ENCODE measurements around the gene ZSWIM6.

Gene ZSWIM6

GRCh38 chr5:61496446-61496845 lies 164.4 kb downstream of the ZSWIM6 start:
- peak; percentile 14 to 60 for DNase-seq

DNA sequence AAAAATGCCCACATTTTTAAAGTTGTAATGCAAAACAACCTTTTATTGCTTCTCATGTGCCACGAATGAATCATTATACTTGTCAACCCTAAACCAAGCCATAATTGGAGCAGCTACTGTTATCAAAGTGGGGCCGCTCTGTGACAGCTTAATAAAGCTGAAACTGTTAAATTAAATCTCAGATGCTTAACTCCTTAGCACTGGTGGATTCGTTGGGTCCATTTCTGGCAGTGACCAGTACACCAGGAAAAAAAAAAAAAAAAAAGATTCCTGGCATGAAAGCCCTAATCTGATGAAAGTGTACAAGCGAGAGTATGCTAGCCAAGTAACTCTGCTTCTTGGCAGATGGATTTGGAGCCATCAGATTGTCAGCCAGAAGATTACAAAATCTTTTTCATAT lies 164.8 kb downstream of the ZSWIM6 start:
- no peak for DNase-seq

- no peak for DNase-seq
Observed at GRCh38 chr5:61498121-61498520, 166.1 kb downstream of the ZSWIM6 start.

GRCh38 chr5:61501971-61502370 lies 169.9 kb downstream of the ZSWIM6 start:
- no peak for DNase-seq

DNA sequence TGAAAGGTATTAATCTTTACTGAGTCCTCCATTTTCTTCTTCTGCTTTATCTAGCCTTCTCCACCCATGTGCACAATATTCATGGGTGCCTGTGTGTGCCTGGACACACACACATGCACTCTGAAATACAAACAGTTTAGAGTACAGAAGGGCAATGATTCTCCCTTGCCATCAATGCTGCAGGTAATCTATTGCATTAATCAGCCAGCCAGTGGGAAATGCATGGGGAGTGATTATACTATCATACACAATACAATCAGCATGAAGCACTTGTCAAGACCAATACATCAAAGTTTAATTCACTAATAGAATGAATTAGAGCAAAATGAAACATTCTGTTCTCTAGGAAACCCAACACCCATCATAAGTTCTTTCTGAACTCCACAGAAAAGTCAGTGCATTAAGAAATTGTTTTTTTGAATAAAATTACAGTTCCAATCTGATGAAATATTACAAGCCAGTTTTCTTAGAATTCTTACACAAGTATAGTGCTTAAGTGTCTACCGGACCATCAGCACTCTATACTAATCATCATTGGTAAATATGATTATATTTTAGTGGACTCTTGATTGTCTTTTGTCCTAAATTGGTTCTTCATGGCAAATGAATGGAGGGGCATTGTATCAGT lies 172.2 kb downstream of the ZSWIM6 start:
- no peak for DNase-seq

- no peak for DNase-seq
Observed at GRCh38 chr5:61505281-61505680, 173.2 kb downstream of the ZSWIM6 start.

DNA sequence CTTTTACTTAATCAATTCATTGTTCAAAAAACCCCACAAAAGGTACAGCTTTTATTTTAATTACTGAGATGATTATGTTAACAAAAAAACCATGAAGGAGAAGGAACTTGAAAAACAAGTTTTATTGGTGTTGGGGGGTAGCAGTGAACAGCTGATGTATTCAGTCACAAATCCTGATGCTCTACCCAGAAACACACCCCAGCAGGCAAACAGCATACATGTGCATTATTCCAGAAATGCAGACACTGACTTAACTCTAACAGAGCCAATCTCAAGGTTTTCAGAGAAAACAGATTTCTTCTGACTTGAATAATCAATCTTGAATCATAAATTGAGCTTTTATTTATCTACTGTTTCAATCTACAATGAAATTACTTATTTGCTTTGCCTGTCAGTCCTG lies 175.2 kb downstream of the ZSWIM6 start:
- no peak for DNase-seq

DNA sequence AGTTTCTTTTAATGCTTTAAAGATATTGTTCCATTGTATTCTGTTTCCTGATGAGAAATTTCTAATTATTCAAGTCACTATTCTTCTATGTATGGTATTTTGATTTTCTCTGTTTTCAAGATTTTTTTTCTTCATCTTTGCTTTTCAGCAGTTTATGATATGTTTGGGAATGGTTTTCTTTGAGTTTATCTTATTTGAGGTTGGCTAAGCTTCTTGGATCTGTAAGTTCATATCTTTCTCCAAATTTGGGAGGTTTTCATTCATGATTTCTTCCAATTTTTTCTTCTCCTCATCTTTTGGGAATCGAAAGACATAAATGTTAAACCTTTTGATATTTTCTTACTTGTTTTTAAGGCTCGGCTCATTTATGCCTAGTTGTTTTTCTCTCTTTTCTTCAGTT lies 184.9 kb downstream of the ZSWIM6 start:
- no peak for DNase-seq

DNA sequence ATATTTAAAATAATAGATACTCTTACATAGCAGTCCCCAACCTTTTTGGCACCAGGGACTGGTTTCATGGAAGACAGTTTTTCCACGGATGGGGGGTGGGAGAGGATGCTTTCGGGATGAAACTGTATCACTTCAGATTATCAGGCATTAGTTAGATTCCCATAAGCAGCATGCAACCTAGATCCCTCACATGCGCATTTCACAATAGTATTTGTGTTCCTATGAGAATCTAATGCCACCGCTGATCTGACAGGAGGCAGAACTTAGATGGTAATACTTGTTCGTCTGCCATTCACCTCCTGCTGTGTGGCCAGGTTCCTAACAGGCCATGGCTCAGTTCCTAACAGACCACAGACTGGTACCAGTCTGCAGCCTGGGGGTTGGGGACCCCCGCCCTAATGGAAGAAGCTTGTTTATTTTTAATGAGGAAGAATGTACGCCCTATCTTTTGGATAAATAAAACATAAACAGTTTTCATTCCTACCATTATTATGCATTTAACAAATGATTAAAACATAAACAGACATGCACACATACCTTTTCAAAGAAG lies 187.7 kb downstream of the ZSWIM6 start:
- no peak for DNase-seq

DNA sequence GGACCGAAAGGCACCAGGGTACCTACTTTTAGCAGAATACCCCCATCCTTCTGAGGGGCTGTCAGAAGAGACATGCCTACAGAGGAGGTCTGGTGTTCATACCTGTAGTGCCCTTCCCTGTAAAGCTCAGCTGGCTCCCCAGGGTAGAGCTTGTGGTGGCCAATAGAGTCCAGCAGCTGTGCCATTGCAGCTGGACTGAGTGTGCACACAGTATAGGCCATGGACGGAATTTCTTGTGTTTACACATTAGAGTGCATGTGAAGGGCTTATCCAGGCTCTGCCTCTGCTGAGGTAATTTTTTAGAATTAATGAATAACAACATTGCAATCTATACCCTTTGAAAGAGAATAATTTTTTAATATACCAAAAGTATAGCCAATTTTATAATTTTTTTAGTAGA lies 191.0 kb downstream of the ZSWIM6 start:
- no peak for DNase-seq

DNA sequence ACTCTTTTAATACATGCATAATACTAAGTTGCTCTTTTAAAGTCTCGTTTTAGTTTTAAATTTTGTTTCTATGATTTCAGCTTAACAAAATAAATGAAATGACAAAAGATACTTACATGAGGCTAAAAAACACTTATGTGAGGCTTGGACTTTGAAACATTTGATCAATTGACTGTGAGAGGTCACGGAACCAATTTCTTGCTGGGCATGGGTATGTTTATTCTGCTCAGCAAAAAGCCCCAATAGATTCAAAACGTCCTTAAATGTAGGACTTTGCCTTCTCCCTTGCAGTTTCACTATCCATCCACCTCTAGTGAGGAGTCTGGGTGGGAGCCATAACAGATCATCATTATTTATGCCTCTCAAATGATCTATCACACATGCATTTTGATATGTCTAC lies 191.9 kb downstream of the ZSWIM6 start:
- no peak for DNase-seq

- no peak for DNase-seq
Observed at GRCh38 chr5:61525512-61526206, 193.6 kb downstream of the ZSWIM6 start.

DNA sequence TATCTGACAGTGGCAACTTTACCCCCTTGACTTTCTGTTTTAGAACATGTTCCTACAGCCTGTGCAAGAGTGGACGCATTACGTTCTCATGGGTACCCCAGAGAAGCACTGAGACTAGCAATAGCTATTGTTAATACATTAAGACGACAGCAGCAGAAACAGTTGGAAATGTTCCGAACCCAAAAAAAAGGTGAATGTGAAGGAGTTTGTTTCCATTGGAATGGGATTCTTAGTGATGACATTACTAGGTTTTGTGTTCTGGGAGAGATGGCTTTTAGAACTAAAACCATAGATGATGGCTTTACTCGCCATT lies 194.1 kb downstream of the ZSWIM6 start:
- DNase-seq: no peak

DNA sequence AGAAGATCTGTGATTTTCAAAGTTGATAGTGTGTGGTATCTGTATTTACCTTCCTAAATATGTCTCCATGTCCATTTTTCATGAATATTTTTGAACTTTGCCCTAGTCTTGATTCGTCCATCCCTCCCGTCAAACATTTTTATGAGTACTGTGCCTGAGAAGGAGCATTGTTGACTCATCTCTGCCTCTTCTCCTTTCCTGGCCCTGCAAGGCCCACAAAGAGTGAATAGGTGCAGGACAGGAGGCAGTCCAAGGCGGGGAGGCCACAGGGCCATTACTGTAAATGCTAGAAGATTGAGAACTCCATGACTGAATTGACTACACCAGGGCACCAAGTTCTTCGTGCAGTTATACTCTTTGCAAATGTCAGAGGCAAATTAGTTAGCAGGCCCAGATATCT lies 200.9 kb downstream of the ZSWIM6 start:
- DNase-seq: no peak

- no peak for DNase-seq
Observed at GRCh38 chr5:61534481-61535267, 202.6 kb downstream of the ZSWIM6 start.

DNA sequence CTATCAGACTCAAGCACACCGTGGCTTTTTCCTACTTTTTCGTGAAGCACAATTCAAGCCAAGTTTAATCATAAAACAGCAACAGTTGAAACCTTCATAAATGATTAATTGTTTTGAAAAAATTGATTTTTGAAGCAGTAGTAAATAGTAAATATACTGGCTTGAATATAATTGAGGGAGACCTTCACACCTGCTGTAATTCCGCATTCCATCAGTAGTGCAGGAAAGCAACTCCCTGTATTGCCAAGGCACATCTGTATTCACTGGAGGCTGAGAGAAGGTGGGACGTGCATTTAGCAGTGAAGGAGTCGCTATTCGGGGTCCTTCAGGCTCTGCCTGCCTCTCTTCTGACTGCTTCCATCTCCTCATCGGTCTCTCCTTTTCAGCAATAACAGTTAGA lies 203.8 kb downstream of the ZSWIM6 start:
- no peak for DNase-seq

- no peak for DNase-seq
Observed at GRCh38 chr5:61536922-61537321, 204.9 kb downstream of the ZSWIM6 start.

GRCh38 chr5:61538722-61539501 lies 206.9 kb downstream of the ZSWIM6 start:
- no peak for DNase-seq

DNA sequence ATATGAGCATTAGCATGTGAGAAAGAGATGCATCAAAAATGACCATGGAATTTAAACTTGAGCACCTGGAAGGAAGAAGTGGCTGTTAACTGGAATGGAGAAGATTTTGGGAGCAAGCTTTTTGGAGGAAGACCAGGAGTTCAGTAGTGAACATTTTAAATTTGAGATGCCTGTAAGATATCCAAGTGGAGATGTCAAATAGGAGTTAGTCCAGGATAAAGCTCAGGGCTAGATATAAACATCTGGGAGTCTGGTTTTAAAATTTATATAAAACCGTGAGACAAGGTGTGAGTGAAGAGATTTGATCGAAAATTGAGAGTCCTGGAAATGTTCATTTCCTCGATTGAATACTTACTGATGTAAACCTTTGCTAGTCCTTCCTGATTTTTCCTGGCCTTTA lies 217.5 kb downstream of the ZSWIM6 start:
- no peak for DNase-seq

GRCh38 chr5:61551637-61552313 lies 219.7 kb downstream of the ZSWIM6 start:
- DNase-seq: no peak

DNA sequence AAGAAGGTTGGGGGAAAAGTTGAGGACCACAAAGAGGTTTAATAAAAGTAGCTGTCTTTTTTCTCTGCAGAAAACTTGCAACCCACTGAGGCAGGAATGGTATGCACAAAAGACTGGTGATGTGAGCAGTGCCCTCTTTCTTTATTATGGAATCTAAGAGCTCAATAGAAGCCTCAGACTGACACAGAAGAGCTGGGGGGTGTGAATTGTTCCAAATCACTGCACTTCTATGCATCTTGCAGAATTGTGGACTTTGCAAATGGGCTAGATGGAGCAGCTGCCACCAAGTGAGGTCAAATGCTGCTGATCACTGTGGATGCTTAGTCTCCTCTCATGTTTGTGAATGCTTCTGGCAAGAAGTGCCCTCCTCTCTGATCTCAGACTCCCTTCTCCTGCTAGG lies 227.1 kb downstream of the ZSWIM6 start:
- no peak for DNase-seq

- DNase-seq: no peak
Observed at GRCh38 chr5:61559722-61560121, 227.7 kb downstream of the ZSWIM6 start.

DNA sequence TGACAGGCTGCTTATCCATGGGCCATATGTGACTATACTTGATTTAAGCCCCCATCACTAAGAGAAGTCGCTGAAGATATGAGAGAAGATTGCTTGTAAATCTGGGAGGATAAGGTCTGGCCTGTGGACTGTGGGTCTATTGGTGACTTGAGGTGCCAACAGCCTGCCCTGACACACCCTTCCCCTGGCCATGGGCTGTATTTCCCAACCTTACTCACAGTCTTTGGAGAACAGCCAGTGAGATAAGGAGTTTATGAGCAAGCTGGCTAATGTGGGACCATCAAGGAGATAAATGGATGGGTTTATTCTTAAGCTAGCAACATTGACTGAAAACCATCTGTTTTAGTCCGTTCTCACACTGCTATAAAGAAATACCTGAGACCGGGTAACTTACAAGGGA lies 231.3 kb downstream of the ZSWIM6 start:
- DNase-seq: no peak
